ENCODE data around the gene DIP2B.

DNA sequence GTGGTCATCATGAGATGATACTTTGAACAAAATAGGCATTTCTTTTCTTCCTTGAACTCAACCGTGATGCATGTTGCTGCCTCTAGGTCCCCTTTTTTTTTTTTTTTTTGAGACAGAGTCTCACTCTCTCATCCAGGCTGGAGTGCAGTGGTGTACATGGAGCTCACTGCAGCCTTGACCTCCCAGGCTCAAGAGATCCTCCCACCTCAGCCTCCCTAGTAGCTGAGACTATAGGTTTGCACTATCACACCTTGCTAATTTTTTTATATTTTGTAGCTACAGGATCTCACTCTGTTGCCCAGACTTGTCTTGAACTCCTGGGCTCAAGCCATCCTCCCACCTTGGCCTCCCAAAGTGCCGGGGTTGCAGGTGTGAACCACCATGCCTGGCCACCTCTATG, 20.6 kb downstream of the DIP2B start:
- TF ChIP-seq, protein P1, sequence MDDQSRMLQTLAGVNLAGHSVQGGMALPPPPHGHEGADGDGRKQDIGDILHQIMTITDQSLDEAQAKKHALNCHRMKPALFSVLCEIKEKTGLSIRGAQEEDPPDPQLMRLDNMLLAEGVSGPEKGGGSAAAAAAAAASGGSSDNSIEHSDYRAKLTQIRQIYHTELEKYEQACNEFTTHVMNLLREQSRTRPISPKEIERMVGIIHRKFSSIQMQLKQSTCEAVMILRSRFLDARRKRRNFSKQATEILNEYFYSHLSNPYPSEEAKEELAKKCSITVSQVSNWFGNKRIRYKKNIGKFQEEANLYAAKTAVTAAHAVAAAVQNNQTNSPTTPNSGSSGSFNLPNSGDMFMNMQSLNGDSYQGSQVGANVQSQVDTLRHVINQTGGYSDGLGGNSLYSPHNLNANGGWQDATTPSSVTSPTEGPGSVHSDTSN (CRISPR knock-in tag; IDR thresholded peaks at IDR 0.05; ENCODE audit: borderline replicate concordance): no peak
- TF ChIP-seq TARDBP (CRISPR knock-in tag; IDR thresholded peaks at IDR 0.05) (no peak), ESRRA (CRISPR knock-in tag; IDR thresholded peaks at IDR 0.05; ENCODE audit: low read depth) (no peak)
